Glomerular visceral epithelial cell (primary cell): ENCODE measurements around the gene REEP3.
A peak's percentile ranks its signal among the peaks of the same experiment; 100 is the strongest.

Experiments
- DNase-seq: peaks from one replicate; pipeline ENCODE4 v3.0.0-alpha.2; 2016; ENCODE audit errors: extremely low spot score

Gene REEP3

DNA sequence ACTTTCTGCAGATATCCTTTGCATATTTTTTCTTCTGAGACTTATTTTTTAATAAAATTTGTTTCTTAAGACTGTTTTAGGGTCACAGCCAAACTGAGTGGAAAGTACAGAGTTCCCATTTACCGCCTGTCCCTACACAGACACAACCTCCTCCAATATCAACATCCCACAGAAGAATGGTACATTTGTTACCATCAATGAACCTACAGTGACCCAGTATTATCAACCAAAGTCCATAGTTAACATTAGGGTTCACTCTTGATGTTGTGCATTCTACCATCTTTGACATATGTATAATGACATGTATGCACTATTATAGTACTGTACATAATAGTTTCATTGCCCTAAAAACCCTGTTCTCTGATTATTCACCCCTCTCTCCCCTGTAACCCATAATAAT is 14.6 kb upstream of the REEP3 start:
- DNase-seq = no peak

DNA sequence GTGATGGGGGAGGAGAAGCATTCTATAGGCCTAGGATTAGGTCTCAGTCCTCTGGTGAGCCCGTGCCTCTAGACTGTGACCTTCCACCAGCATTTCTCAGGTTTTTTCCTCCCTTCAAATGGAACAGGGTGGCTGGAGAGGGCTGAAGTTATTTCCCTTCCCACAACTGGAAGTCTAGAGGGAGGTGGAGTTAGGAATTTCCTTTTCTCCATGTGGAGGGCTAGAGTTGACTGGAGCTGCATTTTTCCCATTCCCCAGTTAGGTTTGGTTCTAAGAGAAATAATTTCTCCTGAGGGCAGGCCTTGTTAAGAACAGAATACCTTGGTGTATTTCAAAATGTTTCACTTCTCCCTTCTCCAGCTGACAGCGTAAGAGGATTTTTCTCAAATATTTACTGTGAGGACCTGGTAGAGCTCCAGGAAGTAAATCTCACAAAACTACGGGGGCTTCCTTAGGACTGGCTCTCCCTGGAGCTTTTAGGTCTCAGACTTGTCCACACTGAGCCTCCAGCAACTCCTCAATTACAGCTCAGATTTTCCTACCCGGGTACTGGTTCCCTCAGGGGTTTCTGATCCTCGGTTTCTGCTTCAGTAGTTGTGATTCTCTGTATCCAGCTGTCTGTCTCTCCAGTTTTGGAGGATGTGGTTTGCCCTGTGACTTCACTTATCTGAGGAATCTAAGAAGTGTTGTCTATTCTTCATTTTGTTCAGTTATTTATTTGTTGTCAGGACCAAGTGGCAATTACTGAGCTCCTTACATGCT is 6.0 kb upstream of the REEP3 start:
- peak; percentile 62 for DNase-seq

DNA sequence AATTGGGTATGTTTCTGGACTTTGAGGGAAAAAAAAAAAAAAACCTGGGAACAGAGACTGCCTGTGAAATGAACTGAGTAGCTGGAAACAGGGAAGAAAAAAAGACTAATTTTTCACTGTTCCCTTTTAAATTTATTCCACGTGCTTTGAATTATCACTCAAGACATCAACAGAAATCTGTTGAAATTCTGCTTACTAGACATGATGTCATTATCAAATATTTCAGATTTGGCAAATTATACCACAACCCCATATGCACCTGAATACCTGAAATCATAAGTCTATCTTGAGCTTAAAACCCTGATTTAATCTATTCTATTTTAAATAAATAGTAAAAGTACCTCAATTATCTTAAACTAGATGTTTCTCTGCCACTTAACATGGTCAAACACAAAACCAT is 5.0 kb upstream of the REEP3 start:
- DNase-seq = no peak

DNA sequence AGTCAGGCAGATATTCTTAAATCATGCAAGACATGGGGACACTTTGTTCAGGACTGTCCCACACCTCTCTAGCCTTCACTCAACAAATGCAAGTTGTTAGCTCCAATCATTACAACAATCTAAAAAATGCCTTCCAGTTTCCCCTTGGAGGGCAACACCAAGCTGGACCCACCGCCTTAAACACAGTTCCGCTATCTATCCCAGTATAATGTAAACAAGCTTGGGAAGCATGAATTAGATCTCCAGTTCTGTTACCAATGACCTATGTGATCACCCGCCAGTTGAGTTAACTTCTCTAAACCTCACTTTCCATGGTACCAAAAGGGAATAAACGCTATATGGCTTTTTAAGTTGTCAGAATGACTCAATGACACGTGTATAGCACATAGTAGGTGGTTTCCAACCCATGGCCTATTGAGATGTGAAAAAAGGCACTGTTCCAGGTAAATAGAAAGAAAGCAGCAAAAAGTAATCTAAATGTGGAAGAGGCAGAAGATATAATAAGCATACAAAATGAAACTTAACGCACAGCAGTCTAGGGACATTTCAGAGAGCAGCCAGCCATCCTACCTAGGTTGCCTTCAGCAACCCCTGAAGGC is 2.4 kb upstream of the REEP3 start:
- no peak for DNase-seq

DNA sequence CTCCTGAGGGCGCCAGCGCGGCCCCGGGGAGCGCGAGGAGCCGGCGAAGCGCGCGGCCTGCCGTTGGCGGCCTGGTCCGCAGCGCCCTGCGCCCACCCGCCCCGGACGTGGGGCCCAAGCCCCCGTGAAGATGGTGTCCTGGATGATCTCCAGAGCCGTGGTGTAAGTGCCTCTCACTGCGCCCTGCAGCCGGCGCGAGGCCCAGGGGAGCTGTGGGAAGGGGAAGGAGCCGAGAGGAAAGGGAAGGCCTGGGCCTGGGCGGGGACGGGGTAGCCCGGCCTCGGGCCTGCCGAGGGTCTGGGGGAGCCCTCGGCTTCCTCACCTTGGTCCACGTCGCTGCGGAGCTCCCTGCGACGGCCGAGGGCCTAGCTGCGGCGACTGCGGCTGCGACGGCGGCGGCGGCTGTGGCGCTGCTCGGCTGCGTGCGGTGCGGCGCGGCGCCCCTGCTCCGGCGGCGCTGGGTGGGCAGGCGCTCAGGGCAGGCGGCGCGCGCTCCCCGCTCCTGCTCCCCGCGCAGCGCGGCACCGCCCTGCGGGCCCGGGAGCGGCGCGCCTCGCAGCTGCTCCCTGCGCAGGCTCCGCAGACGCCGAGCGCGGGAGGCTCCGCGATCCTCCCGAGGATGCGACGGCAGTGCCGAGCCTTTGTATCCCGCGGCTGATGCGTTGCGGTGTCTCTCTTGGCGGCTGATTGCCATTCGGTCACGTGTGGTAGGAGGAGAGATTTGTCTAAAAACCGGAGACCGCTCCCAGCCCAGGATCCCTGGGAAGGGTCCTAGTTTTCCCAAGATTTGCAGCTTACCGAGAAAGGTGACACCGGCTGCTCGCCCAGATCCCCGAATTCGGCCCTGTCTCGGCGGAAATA is 445 bp downstream of the REEP3 start:
- peak; percentile 77 for DNase-seq

DNA sequence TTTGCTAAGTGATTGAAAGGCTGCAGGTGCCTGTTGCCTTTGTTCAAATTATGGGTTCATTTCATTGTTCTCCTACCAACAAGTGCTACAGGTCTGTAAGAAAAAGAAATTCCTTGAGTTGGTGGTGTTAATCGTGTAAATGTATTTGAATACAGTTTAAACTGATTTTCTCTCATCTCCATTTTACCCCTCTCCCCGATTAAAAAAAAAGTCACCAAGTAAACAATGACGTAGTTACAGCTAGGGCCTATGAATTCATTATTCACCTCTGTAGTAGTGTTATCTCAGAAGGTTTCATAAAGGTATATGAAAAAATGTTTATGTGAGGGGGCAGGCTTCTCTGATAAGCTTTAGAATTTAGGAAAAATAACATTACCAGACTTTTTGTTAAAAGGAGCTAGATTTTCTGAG is 1.1 kb downstream of the REEP3 start:
- DNase-seq = no peak

DNA sequence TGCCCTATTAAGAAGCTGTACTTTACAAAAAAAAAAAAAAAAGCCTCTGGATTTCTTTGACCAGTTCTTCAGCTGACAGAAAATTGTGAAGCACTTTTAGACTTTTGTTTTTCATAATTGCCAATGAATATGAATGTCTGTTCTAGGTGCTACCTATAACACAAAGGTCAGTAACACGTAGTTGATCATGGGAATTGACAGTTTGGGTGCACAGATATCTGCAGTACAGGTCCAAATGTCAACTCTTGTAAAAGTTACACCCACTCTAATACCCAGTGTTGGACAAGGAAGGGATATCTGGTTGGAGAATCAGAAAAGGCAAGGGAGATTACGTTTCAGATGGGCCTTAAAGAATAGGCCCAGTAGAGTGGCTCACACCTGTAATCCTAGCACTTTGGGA is 1.8 kb downstream of the REEP3 start:
- no peak for DNase-seq

DNA sequence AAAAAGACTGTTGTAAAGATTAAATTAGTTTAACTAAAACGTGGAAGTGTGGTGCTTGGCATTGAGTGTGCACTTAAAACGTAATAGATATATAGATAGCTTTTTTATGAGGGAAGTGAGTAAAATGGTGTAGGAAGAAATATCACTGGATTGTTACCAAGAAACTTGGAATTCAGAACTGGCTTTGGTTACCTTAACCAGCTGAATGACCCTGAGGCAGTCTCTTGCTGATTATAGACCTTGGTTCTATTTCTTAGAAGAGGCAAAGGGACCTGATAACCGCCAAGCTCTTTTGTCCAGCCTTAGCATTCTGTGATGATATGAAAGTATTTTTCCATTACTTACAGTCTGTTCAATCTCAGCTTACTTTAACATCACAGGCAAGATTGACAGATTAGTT is 3.8 kb downstream of the REEP3 start:
- no peak for DNase-seq

DNA sequence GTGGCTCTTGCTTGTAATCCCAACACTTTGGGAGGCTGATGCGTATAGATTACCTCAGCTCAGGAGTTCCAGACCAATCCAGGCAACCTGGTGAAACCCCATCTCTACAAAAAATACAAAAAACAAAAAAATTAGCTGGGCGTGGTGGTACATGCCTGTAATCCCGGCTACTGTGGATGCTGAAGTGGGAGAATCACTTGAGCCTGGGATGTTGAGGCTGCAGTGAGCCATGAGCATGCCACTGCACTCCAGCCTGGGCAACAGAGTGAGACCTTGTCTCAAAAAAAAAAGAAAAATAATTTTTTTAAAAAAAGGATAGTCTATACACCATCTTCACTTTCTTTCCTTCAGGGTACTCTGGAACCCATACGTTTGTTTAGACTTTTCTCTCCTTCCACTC is 6.2 kb downstream of the REEP3 start:
- no peak for DNase-seq

DNA sequence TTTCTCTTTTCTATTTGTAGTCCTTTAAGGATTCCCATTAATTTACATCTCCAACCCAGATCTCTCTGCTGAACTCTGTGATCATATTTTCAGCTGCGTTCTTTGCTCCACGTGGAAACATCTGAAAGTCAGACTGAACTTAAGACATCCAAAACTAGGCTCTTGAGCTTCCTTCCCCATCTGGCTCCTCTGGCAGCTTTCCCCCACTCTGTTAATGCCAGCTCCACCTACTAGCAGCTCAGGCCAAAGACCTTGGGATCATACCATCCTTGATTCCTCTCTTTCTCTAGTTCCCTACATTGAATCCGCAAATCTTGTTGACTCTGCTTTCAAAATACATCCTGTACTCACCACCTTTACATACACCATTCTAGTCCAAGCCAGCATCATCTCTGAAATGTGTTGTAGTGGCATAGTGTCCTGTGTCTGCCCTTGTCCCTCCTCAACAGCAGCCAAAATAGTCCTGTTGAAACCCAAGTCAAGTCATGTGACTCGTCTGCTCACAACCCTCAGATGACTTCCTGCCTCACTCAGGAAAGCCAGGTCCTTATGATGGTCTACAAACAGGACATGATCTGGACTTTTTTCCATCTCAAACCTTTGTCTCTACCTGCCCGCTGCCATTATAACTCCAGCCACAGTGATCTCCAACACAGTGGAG is 7.0 kb downstream of the REEP3 start:
- no peak for DNase-seq

DNA sequence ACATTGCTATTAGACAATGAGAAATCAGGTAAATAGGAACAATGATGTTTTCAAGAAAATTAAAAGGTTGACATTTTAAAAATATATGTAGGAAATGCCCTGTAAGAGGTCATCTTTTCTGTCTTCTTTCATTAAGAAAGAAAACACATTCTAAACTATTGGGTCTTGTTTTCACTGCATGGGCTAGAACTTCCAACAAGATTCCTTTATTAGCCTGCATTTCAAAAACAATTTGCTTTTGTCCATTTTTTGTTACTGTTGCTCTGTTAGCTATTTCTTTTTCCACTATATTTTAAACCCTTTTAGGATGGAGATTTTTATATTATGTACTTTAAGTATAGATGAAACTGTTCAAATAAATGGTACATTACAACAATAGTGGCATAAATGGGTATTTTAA is 9.2 kb downstream of the REEP3 start:
- no peak for DNase-seq

DNA sequence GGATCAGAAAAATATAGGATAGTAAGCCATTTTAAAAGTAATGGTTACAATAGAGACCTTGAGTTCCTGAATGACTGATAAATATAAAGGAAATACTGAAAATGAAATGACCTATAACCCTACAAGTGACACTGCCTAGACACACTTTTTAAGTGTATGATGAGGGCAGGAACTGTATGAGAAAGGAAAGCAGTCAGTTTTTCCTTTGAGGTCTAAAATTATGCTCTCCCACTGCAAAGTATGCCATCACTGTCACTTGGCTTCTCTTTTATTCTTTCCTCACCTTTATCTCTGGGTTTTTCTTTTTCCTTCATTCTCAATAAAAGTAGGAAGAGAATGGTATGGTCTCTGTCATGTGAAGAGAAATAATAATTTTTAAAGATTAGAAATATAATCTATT is 13.5 kb downstream of the REEP3 start:
- DNase-seq = no peak

DNA sequence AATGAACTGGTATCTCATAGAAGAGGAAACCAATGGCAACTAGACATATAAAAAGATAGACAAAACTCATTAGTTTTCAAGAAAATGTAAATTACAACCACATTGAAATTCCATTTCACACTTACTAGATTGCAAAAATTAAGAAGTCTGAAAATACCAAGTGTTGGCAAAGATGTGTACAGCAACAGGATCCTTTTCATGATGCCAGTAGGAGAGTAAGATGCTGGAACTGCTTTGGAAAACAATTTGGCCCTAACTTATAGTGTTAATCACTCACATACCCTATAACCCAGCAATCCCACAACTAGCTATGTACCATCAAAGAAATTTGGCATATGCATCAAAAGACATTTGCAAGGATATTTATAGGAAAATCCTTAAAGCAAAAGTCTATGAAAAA is 15.5 kb downstream of the REEP3 start:
- DNase-seq = no peak

DNA sequence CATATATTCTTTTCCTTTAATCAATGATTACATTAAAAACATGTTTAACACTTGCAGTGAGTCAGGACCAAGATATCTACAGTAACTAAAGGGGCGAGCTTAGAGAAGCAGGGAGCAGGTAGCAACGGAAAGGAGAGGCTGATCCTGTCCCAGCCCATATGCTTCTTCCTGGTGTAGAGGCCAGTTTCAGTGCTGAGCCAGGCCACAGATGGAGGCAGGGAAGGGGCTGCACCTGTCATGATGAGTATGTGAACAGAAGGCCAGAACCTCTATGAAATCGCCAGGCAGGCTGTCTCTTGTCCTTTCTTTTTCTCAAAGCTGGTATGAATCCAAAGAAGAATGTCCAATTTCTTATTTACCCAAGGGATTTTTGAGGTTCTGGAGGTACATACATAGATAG is 16.3 kb downstream of the REEP3 start:
- peak; percentile 29 for DNase-seq

DNA sequence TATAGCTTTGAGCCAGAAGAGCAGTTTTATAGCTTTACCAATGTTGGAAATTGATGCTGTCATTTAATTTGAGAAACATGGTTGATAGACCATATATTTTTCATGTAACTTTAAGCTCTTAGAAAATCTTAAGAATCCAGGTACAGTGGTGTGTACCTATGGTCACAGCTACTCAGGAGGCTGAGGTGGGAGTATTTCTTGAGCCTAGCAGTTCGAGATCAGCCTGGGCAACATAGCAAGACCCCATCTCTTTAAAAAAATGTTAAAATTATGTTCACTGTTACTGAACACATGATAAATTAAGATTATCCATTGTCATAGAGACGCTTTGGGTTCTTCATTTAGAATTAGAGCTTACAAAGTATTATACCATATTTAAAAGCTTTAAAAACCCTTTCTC is 18.2 kb downstream of the REEP3 start:
- DNase-seq = no peak

DNA sequence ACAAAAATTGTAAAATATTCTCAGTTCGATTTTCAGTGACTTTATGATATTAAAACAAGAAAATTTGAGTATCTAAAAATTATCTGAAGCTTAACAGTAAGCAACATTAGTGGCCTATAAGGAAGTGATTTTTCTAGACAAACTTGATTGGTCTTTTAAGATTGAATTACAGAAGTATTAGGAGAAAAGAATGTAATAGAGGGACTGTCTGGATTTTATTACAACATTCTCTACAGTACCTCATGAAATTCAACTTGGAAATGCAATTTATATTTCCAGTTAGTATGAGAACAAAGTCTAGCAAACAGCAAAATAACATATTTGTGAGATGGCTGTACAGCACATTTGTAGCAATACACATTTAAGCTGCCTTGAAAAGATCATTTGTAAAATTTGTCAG is 18.8 kb downstream of the REEP3 start:
- no peak for DNase-seq

DNA sequence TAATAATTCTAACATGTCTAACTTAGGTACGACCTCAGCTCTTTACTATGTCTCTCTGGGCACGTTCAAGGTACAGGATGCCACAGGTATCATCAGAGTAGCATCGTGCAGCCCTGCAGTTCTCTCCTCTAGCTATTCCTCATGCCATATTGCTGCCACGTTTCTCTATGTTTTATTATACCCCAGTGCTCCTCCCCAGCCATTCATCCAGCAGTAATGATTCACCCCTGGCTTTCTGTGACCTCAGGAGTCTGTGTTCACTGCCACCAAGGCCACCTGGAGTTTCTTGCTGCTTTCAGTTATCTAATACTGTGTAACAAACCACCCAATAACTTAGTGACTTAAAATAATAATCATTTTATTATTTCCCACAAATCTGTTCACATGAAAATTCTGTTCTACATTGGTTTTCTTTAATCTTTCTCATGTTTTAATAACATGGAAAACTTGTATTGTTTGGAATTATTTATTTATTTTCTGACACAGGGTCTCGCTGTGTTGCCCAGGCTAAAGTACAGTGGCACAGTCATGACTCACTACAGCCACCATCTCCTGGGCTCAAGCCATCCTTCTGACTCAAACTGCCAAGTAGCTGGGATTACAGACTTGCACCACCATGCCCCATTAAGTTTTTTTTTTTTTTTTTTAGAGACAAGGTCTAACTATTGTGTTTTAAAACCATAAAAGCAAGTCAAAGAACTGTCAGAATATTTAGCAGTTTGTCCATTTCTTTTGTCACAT is 21.8 kb downstream of the REEP3 start:
- peak; percentile 33 for DNase-seq

DNA sequence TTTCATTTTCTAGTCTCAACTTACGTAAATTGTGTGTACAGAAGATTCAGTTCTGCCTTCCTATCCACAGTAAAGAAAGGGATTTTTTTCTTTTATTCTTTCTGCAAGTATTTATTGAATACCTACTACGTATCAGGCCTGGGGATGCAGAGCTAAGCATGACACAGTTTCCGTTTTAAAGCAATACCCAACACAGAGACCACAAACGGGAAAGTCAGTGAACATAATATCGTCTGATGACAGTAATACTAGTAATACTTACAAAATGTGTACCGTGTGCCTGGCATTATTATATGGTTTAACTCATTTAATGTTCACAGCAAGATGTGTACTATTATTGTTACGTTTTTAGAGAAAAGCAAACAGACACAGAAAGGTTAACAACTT is 22.4 kb downstream of the REEP3 start:
- DNase-seq = no peak

DNA sequence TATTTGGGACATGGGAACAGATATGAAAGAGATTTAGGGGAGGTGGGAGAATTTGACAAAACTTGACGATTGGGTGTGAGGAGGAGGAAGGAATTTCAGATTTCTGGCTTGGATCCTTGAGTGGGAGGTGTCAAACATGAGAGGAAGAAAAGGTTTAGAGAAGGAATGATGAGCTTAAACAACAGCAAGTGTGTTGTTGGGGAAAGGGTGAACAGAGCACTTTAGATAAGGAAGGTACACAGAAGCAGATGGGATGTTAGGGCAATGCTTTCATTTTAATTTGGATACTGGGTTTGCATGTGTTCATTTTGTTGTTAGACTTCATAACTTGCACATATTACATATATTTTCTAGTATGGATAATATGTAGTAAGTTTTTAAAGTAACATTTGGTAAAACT is 23.2 kb downstream of the REEP3 start:
- no peak for DNase-seq

DNA sequence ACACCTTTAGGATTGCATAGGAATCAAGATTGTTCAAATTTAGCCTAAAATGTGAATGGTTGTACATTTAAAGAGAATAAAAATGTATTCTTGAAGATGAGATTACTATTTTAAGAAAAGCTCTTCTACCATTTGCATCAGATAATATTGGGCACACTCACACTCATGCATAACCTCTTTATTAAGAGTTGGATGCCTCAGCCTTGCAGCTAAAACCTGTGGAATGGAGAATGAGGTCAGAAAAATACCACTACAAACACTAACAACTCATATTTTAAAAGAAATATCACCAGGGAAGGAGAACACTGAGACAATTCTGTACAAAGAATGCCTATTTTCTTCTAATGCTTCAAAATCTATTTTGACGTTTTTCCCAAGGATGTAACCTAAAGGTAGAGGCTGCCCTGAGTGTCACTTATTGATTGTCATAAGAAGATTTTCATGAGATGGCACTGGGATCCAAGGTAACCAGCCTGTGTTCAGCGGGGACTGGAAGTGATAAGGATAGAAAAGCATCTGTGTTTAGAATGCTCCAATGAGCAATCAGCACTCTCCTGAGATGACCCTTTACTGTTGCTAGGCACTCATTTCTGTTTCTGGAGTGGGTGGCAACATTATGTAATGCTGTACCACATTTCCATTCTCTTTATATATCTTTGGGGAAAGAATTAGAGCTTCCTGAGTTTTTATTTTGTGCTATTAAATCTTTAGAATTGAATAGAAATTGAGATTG is 26.6 kb downstream of the REEP3 start:
- DNase-seq = no peak

DNA sequence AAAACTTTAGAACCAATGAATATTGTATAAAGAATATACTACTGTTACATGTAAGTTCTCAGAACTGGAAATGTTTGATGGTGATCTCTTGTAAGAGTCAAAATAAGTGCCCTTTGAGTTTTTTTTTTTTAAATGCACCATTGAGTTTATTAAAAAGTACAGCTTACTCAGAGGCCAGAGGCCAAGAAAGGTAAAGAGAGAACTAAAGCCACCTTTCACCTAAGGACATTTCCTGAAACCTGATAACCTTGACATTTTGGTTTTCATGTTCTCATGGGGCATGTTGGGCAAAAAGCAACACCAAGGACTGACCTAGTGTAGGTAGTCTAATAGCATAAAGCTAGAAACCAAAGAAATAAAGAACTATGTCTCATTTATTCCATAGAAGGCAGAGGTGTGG is 27.7 kb downstream of the REEP3 start:
- no peak for DNase-seq
